Measurements from ENCODE around the gene BHLHE40. TPM values are rescaled to one million over a fixed set of nuclear protein-coding genes. Genes with fewer than 3 reads are reported as not detected.
A peak's percentile ranks its signal among the peaks of the same experiment; 100 is the strongest.

The BHLHE40 gene
- total and polyA plus RNA-seq, 2 of the 13 experiments (the other 11 are each of a cell fraction or from before 2014, with no cell fraction given): 1.8 to 51.0 TPM

- TF ChIP-seq ZFP91 (CRISPR knock-in tag; IDR thresholded peaks at IDR 0.05; ENCODE audit: borderline replicate concordance): no peak; the same call in 1 of the 2 replicates
- TF ChIP-seq KDM5A (IDR thresholded peaks at IDR 0.05; ENCODE audit: borderline replicate concordance, low read length): no peak
- TF ChIP-seq CENPX (CRISPR knock-in tag; IDR thresholded peaks at IDR 0.05): no peak
- no peak for TF ChIP-seq ZNF256 (CRISPR knock-in tag; conservative IDR thresholded peaks at IDR 0.05)
- no peak for TF ChIP-seq ZNF576 (CRISPR knock-in tag; IDR thresholded peaks at IDR 0.05)
- TF ChIP-seq TARDBP (CRISPR knock-in tag; IDR thresholded peaks at IDR 0.05): peak; percentile 89
- no peak for TF ChIP-seq ZNF207 (IDR thresholded peaks at IDR 0.05; ENCODE audit: borderline replicate concordance)
- no peak for TF ChIP-seq TAF1 (CRISPR knock-in tag; IDR thresholded peaks at IDR 0.05)
- TF ChIP-seq MEF2D (CRISPR knock-in tag; IDR thresholded peaks at IDR 0.05): no peak
- TF ChIP-seq GPBP1L1 (CRISPR knock-in tag; IDR thresholded peaks at IDR 0.05): no peak
- TF ChIP-seq SIX1 (CRISPR knock-in tag; IDR thresholded peaks at IDR 0.05; ENCODE audit: borderline replicate concordance): no peak
- no peak for TF ChIP-seq MXD1 (CRISPR knock-in tag; IDR thresholded peaks at IDR 0.05)
- no peak for TF ChIP-seq ETV6 (CRISPR knock-in tag; conservative IDR thresholded peaks at IDR 0.05)
- no peak for TF ChIP-seq BCL3 (CRISPR knock-in tag; IDR thresholded peaks at IDR 0.05)
- no peak for TF ChIP-seq ZNF496 (CRISPR knock-in tag; IDR thresholded peaks at IDR 0.05; ENCODE audit: insufficient replicate concordance)
- TF ChIP-seq ZSCAN22 (CRISPR knock-in tag; IDR thresholded peaks at IDR 0.05): no peak
- no peak for TF ChIP-seq ZNF891 (CRISPR knock-in tag; IDR thresholded peaks at IDR 0.05)
- TF ChIP-seq BRF2 (CRISPR knock-in tag; IDR thresholded peaks at IDR 0.05): no peak
- TF ChIP-seq ATM (IDR thresholded peaks at IDR 0.05; ENCODE audit: borderline replicate concordance): no peak
- no peak for TF ChIP-seq ZNF501 (CRISPR knock-in tag; IDR thresholded peaks at IDR 0.05)
- 0 out of 4 replicates have a peak, but pooled peaks of 1 of the 2 experiments have one; percentile 9 for TF ChIP-seq ATF4 (CRISPR knock-in tag; IDR thresholded peaks at IDR 0.05)
Measured at GRCh38 chr3:4985330-4986174, 6.3 kb downstream of the BHLHE40 start (continued).
